Trophoblast cell (in vitro differentiated cells and primary cell): Measurements from ENCODE around the gene PFKP.

Experiments
- DNase-seq, 2 donors: peaks; one replicate each; pipeline ENCODE4 v3.0.0-alpha.2; 2016
- H2AFZ ChIP-seq: 2 replicates; pipeline ENCODE4 v1.6.1; 2013; ENCODE audit warnings: low read length, moderate library complexity, mild to moderate bottlenecking; ENCODE audit not compliant: insufficient read depth, poor library complexity
- H2AK5ac ChIP-seq: 2 replicates; pipeline ENCODE4 v1.6.1; 2013; ENCODE audit warnings: mild to moderate bottlenecking, low read length
- H2BK120ac ChIP-seq: 2 replicates; pipeline ENCODE4 v1.6.1; 2013; ENCODE audit warnings: low read length, mild to moderate bottlenecking, moderate library complexity; ENCODE audit not compliant: insufficient read depth, poor library complexity
- H2BK12ac ChIP-seq: 2 replicates; pipeline ENCODE4 v1.6.1; 2013; ENCODE audit warnings: mild to moderate bottlenecking, low read length, moderate library complexity
- H2BK5ac ChIP-seq: 2 replicates; pipeline ENCODE4 v1.6.1; 2013; ENCODE audit warnings: low read length, low read depth, moderate library complexity, mild to moderate bottlenecking; ENCODE audit not compliant: poor library complexity
- H3K14ac ChIP-seq: 2 replicates; pipeline ENCODE4 v1.6.1; 2013; ENCODE audit warnings: mild to moderate bottlenecking, low read length
- H3K18ac ChIP-seq: 2 replicates; pipeline ENCODE4 v1.6.1; 2013; ENCODE audit warnings: mild to moderate bottlenecking, low read length
- H3K23ac ChIP-seq: 2 replicates; pipeline ENCODE4 v1.6.1; 2013; ENCODE audit warnings: low read length
- H3K27ac ChIP-seq: 2 replicates; pipeline ENCODE4 v1.5.1; 2013; ENCODE audit warnings: low read depth, mild to moderate bottlenecking, inconsistent platforms, low read length, moderate library complexity
- H3K27me3 ChIP-seq: 2 replicates; pipeline ENCODE4 v1.6.1; 2013; ENCODE audit warnings: inconsistent platforms, mild to moderate bottlenecking, low read length, moderate library complexity; ENCODE audit not compliant: insufficient read depth
- H3K36me3 ChIP-seq, 2 experiments: 1 replicate in 1 of 2; 2 replicates in 1 of 2; pipeline ENCODE4 v1.6.1; 2013; ENCODE audit warnings: low read length in 2 of 2, mild to moderate bottlenecking in 2 of 2, moderate library complexity in 1 of 2; ENCODE audit not compliant: insufficient read depth in 2 of 2, control insufficient read depth in 1 of 2
- H3K4ac ChIP-seq: 2 replicates; pipeline ENCODE4 v1.6.1; 2013; ENCODE audit warnings: low read depth, mild to moderate bottlenecking, low read length, moderate library complexity
- H3K4me1 ChIP-seq, 2 experiments: 1 replicate in 1 of 2; 2 replicates in 1 of 2; pipeline ENCODE4 v1.6.1; 2013; ENCODE audit warnings: low read length in 2 of 2, mild to moderate bottlenecking in 2 of 2, moderate library complexity in 1 of 2; ENCODE audit not compliant: insufficient read depth in 2 of 2, control insufficient read depth in 1 of 2
- H3K4me2 ChIP-seq: 2 replicates; pipeline ENCODE4 v1.6.1; 2013; ENCODE audit warnings: inconsistent platforms, mild to moderate bottlenecking, low read length, moderate library complexity
- H3K4me3 ChIP-seq: 2 replicates; pipeline ENCODE4 v1.5.1; 2013; ENCODE audit warnings: mild to moderate bottlenecking, low read depth, low read length, inconsistent platforms
- H3K79me1 ChIP-seq: one replicate; pipeline ENCODE4 v1.6.1; 2013; ENCODE audit warnings: low read length
- H3K79me2 ChIP-seq: 2 replicates; pipeline ENCODE4 v1.6.1; 2013; ENCODE audit warnings: low read length, mild to moderate bottlenecking; ENCODE audit not compliant: control insufficient read depth, insufficient read depth, poor library complexity
- H3K9ac ChIP-seq: 2 replicates; pipeline ENCODE4 v1.6.1; 2013; ENCODE audit warnings: mild to moderate bottlenecking, low read length
- H3K9me3 ChIP-seq: 2 replicates; pipeline ENCODE4 v1.6.1; 2013; ENCODE audit warnings: low read depth, mild to moderate bottlenecking, control low read depth, inconsistent platforms, low read length; ENCODE audit not compliant: insufficient read depth
- H4K12ac ChIP-seq: 2 replicates; pipeline ENCODE4 v1.6.1; 2013; ENCODE audit warnings: low read depth, mild to moderate bottlenecking, low read length, moderate library complexity
- H4K8ac ChIP-seq: 2 replicates; pipeline ENCODE4 v1.6.1; 2013; ENCODE audit warnings: low read depth, mild to moderate bottlenecking, low read length, moderate library complexity
- H4K91ac ChIP-seq: one replicate; pipeline ENCODE4 v1.6.1; 2013; ENCODE audit warnings: low read depth, mild to moderate bottlenecking, low read length, moderate library complexity
- WGBS: extraction: QIAGEN DNeasy Blood & Tissue Kit; methylation state at CpG from one replicate; pipeline ENCODE4 v1.1.7; 2013; ENCODE audit warnings: missing lambda C conversion rate; ENCODE audit not compliant: insufficient read length, insufficient coverage; ENCODE audit errors: extremely low coverage; 5-methylcytosine and 5-hydroxymethylcytosine counted together

The PFKP gene

DNA sequence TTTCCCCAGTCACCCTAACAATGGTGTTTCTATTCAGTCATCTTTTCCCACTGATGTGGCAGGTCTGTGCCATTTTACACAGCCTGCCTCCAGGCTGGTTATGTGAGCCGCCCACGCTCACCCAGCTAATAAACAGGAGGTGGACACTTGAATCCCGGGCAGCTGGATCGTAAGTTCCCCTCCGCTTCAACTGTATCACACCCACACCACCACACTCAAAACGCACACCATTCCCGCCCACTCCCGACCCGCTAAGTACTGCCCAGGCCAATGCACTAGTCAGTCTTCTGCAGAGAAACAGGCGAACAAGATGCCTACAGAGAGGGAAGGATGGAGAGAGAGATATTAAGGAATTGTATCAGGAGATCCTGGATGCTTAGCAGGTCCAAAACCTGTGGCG, 38.9 kb upstream of the PFKP start:
- H3K79me1 ChIP-seq = no peaks in the 10 kb centered on the region
- no peak overlapping the region for H3K14ac ChIP-seq
- no peak overlapping the region for H2AFZ ChIP-seq
- no peak overlapping the region for H2AK5ac ChIP-seq
- no peak for DNase-seq
- no peaks in the 10 kb centered on the region for H3K4me1 ChIP-seq
- no peak overlapping the region for H3K4ac ChIP-seq
- H4K8ac ChIP-seq = no peak overlapping the region
- no peak overlapping the region for H3K23ac ChIP-seq
- no peaks in the 10 kb centered on the region for H3K36me3 ChIP-seq
- no peak overlapping the region for H2BK12ac ChIP-seq
- H2BK120ac ChIP-seq = no peak overlapping the region
- no peaks in the 10 kb centered on the region for H3K27me3 ChIP-seq
- no peak overlapping the region for H3K4me2 ChIP-seq
- H3K9me3 ChIP-seq = no peaks in the 10 kb centered on the region
- H3K27ac ChIP-seq = no peak overlapping the region
- H3K4me3 ChIP-seq = no peak overlapping the region
- H3K9ac ChIP-seq = no peak overlapping the region
- H4K12ac ChIP-seq = no peak overlapping the region
- no peak overlapping the region for H4K91ac ChIP-seq
- no peaks in the 10 kb centered on the region for H3K79me2 ChIP-seq
- no peak overlapping the region for H3K18ac ChIP-seq
- H2BK5ac ChIP-seq = no peak overlapping the region
- WGBS = no CpG with 5 or more reads among the region's 11 CpGs

DNA sequence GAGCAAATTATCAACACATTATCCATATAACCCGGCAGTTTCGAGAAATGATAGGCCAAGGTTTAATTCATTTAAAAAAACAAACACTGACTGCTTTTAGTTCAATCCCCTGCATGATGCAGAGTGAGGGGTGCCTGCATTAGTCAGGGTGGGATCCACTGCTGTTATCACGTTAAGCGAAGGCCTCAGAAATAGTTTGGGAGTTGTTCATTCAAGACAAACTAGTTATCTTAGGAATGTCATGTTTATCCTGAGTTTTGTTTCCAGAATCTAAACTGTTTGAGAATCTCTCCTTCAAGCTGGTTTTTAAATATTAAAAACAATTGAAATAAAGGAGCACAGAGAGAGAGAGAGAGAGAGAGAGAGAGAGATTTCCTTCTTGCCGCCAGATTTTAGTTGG, 36.6 kb upstream of the PFKP start:
- no peaks in the 10 kb centered on the region for H3K4me1 ChIP-seq
- WGBS = no CpG with 5 or more reads among the region's 5 CpGs
- no peak overlapping the region for H2BK12ac ChIP-seq
- H2AK5ac ChIP-seq = no peak overlapping the region
- no peak overlapping the region for H2BK120ac ChIP-seq
- no peak overlapping the region for H4K91ac ChIP-seq
- no peaks in the 10 kb centered on the region for H3K79me1 ChIP-seq
- H4K8ac ChIP-seq = no peak overlapping the region
- H3K9me3 ChIP-seq = no peaks in the 10 kb centered on the region
- no peak for DNase-seq
- H2AFZ ChIP-seq = no peak overlapping the region
- no peak overlapping the region for H3K23ac ChIP-seq
- no peak overlapping the region for H2BK5ac ChIP-seq
- no peak overlapping the region for H3K4me3 ChIP-seq
- no peak overlapping the region for H3K4me2 ChIP-seq
- H3K27ac ChIP-seq = no peak overlapping the region
- no peak overlapping the region for H3K18ac ChIP-seq
- H3K27me3 ChIP-seq = no peaks in the 10 kb centered on the region
- no peaks in the 10 kb centered on the region for H3K79me2 ChIP-seq
- H3K14ac ChIP-seq = no peak overlapping the region
- H4K12ac ChIP-seq = no peak overlapping the region
- H3K4ac ChIP-seq = no peak overlapping the region
- no peak overlapping the region for H3K9ac ChIP-seq
- H3K36me3 ChIP-seq = no peaks in the 10 kb centered on the region

DNA sequence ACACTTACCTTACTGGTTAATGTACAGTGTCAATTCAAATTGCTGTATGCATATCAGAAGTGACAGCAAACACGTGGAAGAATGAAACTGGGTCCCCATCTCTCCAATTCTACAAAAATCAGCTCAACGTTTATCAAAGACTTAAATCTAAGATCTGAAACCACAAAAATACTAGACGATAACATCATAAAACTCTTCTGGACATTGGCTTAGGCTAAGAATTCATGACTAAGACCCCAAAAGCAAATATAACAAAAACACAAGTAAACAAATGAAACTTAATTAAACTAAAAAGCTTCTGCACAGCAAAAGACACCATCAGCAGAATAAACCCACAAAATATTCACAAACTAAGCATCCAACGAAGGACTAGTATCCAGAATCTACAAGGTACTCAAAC, 35.9 kb upstream of the PFKP start:
- Histone ChIP-seq H3K23ac (no peak overlapping the region), H3K18ac (no peak overlapping the region), H2BK120ac (no peak overlapping the region), H3K36me3 (no peaks in the 10 kb centered on the region), H2AK5ac (no peak overlapping the region), H2BK5ac (no peak overlapping the region), H3K27ac (no peak overlapping the region), H4K8ac (no peak overlapping the region), H3K9ac (no peak overlapping the region), H3K4me1 (no peaks in the 10 kb centered on the region), H3K27me3 (no peaks in the 10 kb centered on the region), H2BK12ac (no peak overlapping the region), H3K4ac (no peak overlapping the region), H3K79me2 (no peaks in the 10 kb centered on the region), H3K14ac (no peak overlapping the region), H4K12ac (no peak overlapping the region), H3K4me3 (no peak overlapping the region), H3K4me2 (no peak overlapping the region), H3K79me1 (no peaks in the 10 kb centered on the region), H3K9me3 (no peaks in the 10 kb centered on the region), H4K91ac (no peak overlapping the region), H2AFZ (no peak overlapping the region)
- no CpG with 5 or more reads among the region's 4 CpGs for WGBS
- DNase-seq = no peak

DNA sequence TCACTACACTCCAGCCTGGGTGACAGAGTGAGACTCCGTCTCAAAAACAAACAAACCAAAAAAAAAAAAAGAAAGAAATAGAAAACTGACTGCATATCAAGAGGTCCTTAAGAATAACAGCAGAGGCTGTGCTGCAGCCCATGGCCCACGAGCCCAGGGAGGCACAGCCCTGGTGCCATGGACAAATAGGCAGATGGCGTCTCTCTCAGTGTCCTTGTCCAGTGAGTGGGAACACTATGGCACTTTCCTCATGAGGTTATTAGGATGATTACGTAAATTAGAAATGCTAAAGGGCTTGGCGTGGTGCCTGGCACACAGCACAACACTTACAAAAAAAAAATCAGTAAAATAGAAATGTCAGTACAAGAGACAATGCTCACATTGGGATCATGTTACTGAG, 33.4 kb upstream of the PFKP start:
- Histone ChIP-seq H3K4me1 (no peaks in the 10 kb centered on the region), H3K4me3 (no peak overlapping the region), H3K9ac (no peak overlapping the region), H3K27ac (no peak overlapping the region), H2BK120ac (no peak overlapping the region), H3K4me2 (no peak overlapping the region), H2AK5ac (no peak overlapping the region), H3K4ac (no peak overlapping the region), H3K23ac (no peak overlapping the region), H2AFZ (no peak overlapping the region), H3K14ac (no peak overlapping the region), H2BK12ac (no peak overlapping the region), H4K91ac (no peak overlapping the region), H3K9me3 (no peaks in the 10 kb centered on the region), H3K36me3 (no peaks in the 10 kb centered on the region), H3K18ac (no peak overlapping the region), H3K79me2 (no peaks in the 10 kb centered on the region), H3K27me3 (no peaks in the 10 kb centered on the region), H4K8ac (no peak overlapping the region), H2BK5ac (no peak overlapping the region), H3K79me1 (no peaks in the 10 kb centered on the region), H4K12ac (no peak overlapping the region)
- no peak for DNase-seq
- no CpG with 5 or more reads among the region's 5 CpGs for WGBS
